Measurements from ENCODE around the gene THSD4. TPM values are rescaled to one million over a fixed set of nuclear protein-coding genes. Genes with fewer than 3 reads are reported as not detected.

The THSD4 gene
- total and polyA plus RNA-seq, 9 of the 15 experiments (the other 6 are each of a cell fraction or from before 2014, with no cell fraction given) = 0.04 TPM; not detected in 5

DNA sequence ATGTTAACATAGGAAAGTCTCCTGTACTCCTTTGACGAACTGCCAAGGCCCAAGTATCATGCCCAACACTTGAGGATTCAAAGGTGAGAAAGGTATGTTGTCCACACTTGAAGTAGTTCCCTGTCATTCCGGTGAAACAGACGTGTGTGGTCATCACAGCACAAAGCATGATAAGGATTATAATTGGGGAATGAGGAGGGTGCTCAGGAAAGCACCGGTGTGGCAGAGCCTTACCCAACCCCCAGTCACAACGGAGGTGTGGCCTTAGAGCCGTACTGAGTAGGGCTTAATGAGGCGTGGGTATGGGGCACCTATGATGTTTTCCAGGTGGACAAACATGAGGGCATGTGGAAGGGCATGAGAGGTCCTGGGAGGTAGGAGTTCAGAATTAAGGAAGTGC lies 492.1 kb downstream of the THSD4 start:
- CTCF ChIA-PET (ENCODE audit: low intra/inter-chr PET ratio) = no interaction called here
- no peaks in the 10 kb centered on the region for H3K4me1 ChIP-seq (replicated peaks in 1 of 2; ENCODE audit: control insufficient read depth in 2 of 2, insufficient read depth in 2 of 2, low read length in 2 of 2)
- POLR2A ChIA-PET = no interaction called here
- TF ChIP-seq, protein P1, sequence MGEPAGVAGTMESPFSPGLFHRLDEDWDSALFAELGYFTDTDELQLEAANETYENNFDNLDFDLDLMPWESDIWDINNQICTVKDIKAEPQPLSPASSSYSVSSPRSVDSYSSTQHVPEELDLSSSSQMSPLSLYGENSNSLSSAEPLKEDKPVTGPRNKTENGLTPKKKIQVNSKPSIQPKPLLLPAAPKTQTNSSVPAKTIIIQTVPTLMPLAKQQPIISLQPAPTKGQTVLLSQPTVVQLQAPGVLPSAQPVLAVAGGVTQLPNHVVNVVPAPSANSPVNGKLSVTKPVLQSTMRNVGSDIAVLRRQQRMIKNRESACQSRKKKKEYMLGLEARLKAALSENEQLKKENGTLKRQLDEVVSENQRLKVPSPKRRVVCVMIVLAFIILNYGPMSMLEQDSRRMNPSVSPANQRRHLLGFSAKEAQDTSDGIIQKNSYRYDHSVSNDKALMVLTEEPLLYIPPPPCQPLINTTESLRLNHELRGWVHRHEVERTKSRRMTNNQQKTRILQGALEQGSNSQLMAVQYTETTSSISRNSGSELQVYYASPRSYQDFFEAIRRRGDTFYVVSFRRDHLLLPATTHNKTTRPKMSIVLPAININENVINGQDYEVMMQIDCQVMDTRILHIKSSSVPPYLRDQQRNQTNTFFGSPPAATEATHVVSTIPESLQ (CRISPR knock-in tag; IDR thresholded peaks at IDR 0.05) = no peak
- TF ChIP-seq, protein P2, sequence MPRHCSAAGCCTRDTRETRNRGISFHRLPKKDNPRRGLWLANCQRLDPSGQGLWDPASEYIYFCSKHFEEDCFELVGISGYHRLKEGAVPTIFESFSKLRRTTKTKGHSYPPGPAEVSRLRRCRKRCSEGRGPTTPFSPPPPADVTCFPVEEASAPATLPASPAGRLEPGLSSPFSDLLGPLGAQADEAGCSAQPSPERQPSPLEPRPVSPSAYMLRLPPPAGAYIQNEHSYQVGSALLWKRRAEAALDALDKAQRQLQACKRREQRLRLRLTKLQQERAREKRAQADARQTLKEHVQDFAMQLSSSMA (CRISPR knock-in tag; IDR thresholded peaks at IDR 0.05) = no peak
- TF ChIP-seq GABPB1 (CRISPR knock-in tag; IDR thresholded peaks at IDR 0.05) = no peak
- FAIRE-seq = no peak
- no peak for DNase-seq (ENCODE audit: extremely low read depth in 1 of 4, low spot score in 3 of 4)
- H3K36me3 ChIP-seq (ENCODE audit: control insufficient read depth, insufficient read depth, low read length) = no peaks in the 10 kb centered on the region
- H3K4me2 ChIP-seq (ENCODE audit: insufficient read depth, low read length) = no peak overlapping the region
- ATAC-seq = no peak
- no peaks in the 10 kb centered on the region for H3K9me3 ChIP-seq (replicated peaks; ENCODE audit: control insufficient read depth, insufficient read depth, low read depth, low read length)
- WGBS (ENCODE audit: insufficient coverage, low coverage, missing lambda C conversion rate) = 1% methylated on average over 7 of the region's 7 CpGs
- intact Hi-C loops (cut with micrococcal nuclease) = no loop called here
- no peak overlapping the region for H3K27ac ChIP-seq (ENCODE audit: extremely low read depth, low read depth, low read length)
- in situ Hi-C loops (cut with MboI) = no loop called here
- peaks cover 0 to 11% of the 10 kb centered on the region in 2 experiments; a peak in 3 of 5 replicates for H3K27me3 ChIP-seq (ENCODE audit: control insufficient read depth in 2 of 2, insufficient read depth in 2 of 2, low read length in 2 of 2)
- no peaks in the 10 kb centered on the region for H3K9me1 ChIP-seq (ENCODE audit: control insufficient read depth, insufficient read depth, low read length)
- BruUV-seq (replicated peaks) = no TSS peak
- H4K20me1 ChIP-seq (replicated peaks; ENCODE audit: control insufficient read depth, insufficient read depth, low read length) = no peaks in the 10 kb centered on the region
- no peak overlapping the region for H2AFZ ChIP-seq (ENCODE audit: low read depth, low read length)
- H3K4me3 ChIP-seq = no peak overlapping the region
- no peaks in the 10 kb centered on the region for H3K79me2 ChIP-seq (ENCODE audit: control insufficient read depth, insufficient read depth, low read length)
- no peak overlapping the region for H3K9ac ChIP-seq (ENCODE audit: insufficient read depth in 1 of 2, low read depth in 2 of 2, low read length in 2 of 2)
